Spinal cord (tissue), 10 donors: ENCODE measurements around the gene CCL19. TPM values are rescaled to one million over a fixed set of nuclear protein-coding genes. Genes with fewer than 3 reads are reported as not detected.

ENCODE experiments used
- DNase-seq, 6 donors: peaks; one replicate each; pipeline versions ENCODE4 v3.0.0 to v3.0.0-alpha.2; 2013 to 2015; ENCODE audit warnings: low spot score in 6 of 6, low read depth in 4 of 6
- H3K27ac ChIP-seq: one replicate; pipeline ENCODE4 v1.5.1; 2013; ENCODE audit warnings: low read depth, low read length, control low read depth
- H3K27me3 ChIP-seq: one replicate; pipeline ENCODE4 v1.6.1; 2013; ENCODE audit warnings: low read length; ENCODE audit not compliant: control insufficient read depth, insufficient read depth
- H3K36me3 ChIP-seq: one replicate; pipeline ENCODE4 v1.6.1; 2013; ENCODE audit warnings: low read length; ENCODE audit not compliant: control insufficient read depth, insufficient read depth
- H3K4me1 ChIP-seq: one replicate; pipeline ENCODE4 v1.6.1; 2013; ENCODE audit warnings: low read length; ENCODE audit not compliant: control insufficient read depth, insufficient read depth
- H3K4me3 ChIP-seq: one replicate; pipeline ENCODE4 v1.5.1; 2013; ENCODE audit warnings: low read depth, low read length, control low read depth
- H3K9me3 ChIP-seq: one replicate; pipeline ENCODE4 v1.6.1; 2013; ENCODE audit warnings: low read length; ENCODE audit not compliant: control insufficient read depth, insufficient read depth
- WGBS: methylation state at CpG from one replicate; pipeline ENCODE4 v1.1.5; 2013; ENCODE audit warnings: missing lambda C conversion rate; ENCODE audit not compliant: insufficient coverage; 5-methylcytosine and 5-hydroxymethylcytosine counted together
- polyA plus RNA-seq, 2 donors: library from polyadenylated mRNA; unstranded; fragments of 120-200 nt; gene quantifications; one replicate each; pipeline ENCODE4 v1.2.1, GENCODE V29; 2013; ENCODE audit not compliant: insufficient read length in 2 of 2
- total RNA-seq, 2 donors: library from RNA; depleted of rRNA in 1 of 2; stranded (reverse); fragments of 120-200 nt in 1 of 2; fragments of >200 nt in 1 of 2; gene quantifications; one replicate each; pipeline versions ENCODE4 v1.2.3 to v1.2.4, GENCODE V29; 2013 to 2014
- donor health status: healthy.

CCL19 gene
- total and polyA plus RNA-seq, 4 donors, result 0.27 TPM; not detected in 3

- Histone ChIP-seq H3K9me3 (no peaks in the 10 kb centered on the region), H3K27me3 (no peaks in the 10 kb centered on the region), H3K36me3 (no peaks in the 10 kb centered on the region), H3K4me3 (no peak overlapping the region), H3K4me1 (no peaks in the 10 kb centered on the region), H3K27ac (no peak overlapping the region)
- 95% methylated on average over 3 of the region's 3 CpGs for WGBS
- DNase-seq, result no peak
These were observed 27.0 kb upstream of the CCL19 start for GRCh38 chr9:34717996-34718614.

- WGBS, result 81% methylated on average over 3 of the region's 4 CpGs
- Histone ChIP-seq H3K9me3 (no peaks in the 10 kb centered on the region), H3K27me3 (no peaks in the 10 kb centered on the region), H3K36me3 (no peaks in the 10 kb centered on the region), H3K4me1 (no peaks in the 10 kb centered on the region), H3K27ac (no peak overlapping the region), H3K4me3 (no peak overlapping the region)
- DNase-seq, result no peak
These were observed 25.6 kb upstream of the CCL19 start for GRCh38 chr9:34716711-34717110.

- H3K36me3 ChIP-seq, result no peaks in the 10 kb centered on the region
- no peak for DNase-seq
- 78% methylated on average over 6 of the region's 7 CpGs for WGBS
- no peaks in the 10 kb centered on the region for H3K9me3 ChIP-seq
- H3K27me3 ChIP-seq, result no peaks in the 10 kb centered on the region
- no peaks in the 10 kb centered on the region for H3K4me1 ChIP-seq
- H3K27ac ChIP-seq, result no peak overlapping the region
- H3K4me3 ChIP-seq, result no peak overlapping the region
These were observed 24.7 kb upstream of the CCL19 start for GRCh38 chr9:34715639-34716215.

GRCh38 chr9:34714007-34714406 lies 22.9 kb upstream of the CCL19 start:
- H3K36me3 ChIP-seq, result no peaks in the 10 kb centered on the region
- no peak overlapping the region for H3K27ac ChIP-seq
- H3K9me3 ChIP-seq, result no peaks in the 10 kb centered on the region
- peaks cover 6% of the 10 kb centered on the region for H3K4me1 ChIP-seq
- H3K4me3 ChIP-seq, result no peak overlapping the region
- DNase-seq, result no peak
- no peaks in the 10 kb centered on the region for H3K27me3 ChIP-seq

GRCh38 chr9:34712140-34712539 lies 21.1 kb upstream of the CCL19 start:
- no peaks in the 10 kb centered on the region for H3K9me3 ChIP-seq
- no CpG with 5 or more reads among the region's 1 CpG for WGBS
- peaks cover 6% of the 10 kb centered on the region for H3K4me1 ChIP-seq
- no peak for DNase-seq
- no peaks in the 10 kb centered on the region for H3K27me3 ChIP-seq
- H3K4me3 ChIP-seq, result no peak overlapping the region
- H3K27ac ChIP-seq, result no peak overlapping the region
- H3K36me3 ChIP-seq, result no peaks in the 10 kb centered on the region

- Histone ChIP-seq H3K27ac (no peak within 1 kb of the TSS), H3K9me3 (no peaks in the 10 kb centered on the region), H3K4me1 (peaks cover 6% of the 10 kb centered on the region), H3K4me3 (no peak within 1 kb of the TSS), H3K27me3 (no peaks in the 10 kb centered on the region), H3K36me3 (no peaks in the 10 kb centered on the region)
- DNase-seq, result peak in 1 of 6 donors; percentile 10
- no CpG with 5 or more reads among the region's 2 CpGs for WGBS
These were observed 18.9 kb upstream of the CCL19 start, which contains the start of gene CCL21 for GRCh38 chr9:34710023-34710422. TSS of gene CCL21 (minus strand) at chr9:34710136. CDS start at chr9:34710066, 70 bp downstream.

- no peaks in the 10 kb centered on the region for H3K36me3 ChIP-seq
- H3K4me3 ChIP-seq, result no peak overlapping the region
- H3K9me3 ChIP-seq, result no peaks in the 10 kb centered on the region
- H3K27me3 ChIP-seq, result no peaks in the 10 kb centered on the region
- H3K4me1 ChIP-seq, result peaks cover 6% of the 10 kb centered on the region
- WGBS, result 99% methylated on average over 7 of the region's 9 CpGs
- no peak overlapping the region for H3K27ac ChIP-seq
- DNase-seq, result no peak
These were observed 18.3 kb upstream of the CCL19 start for GRCh38 chr9:34709196-34709978.

- no peak for DNase-seq
- Histone ChIP-seq H3K36me3 (no peaks in the 10 kb centered on the region), H3K4me1 (peaks cover 6% of the 10 kb centered on the region), H3K4me3 (no peak overlapping the region), H3K9me3 (no peaks in the 10 kb centered on the region), H3K27ac (no peak overlapping the region), H3K27me3 (no peaks in the 10 kb centered on the region)
- 82% methylated on average over 2 of the region's 2 CpGs for WGBS
These were observed 16.1 kb upstream of the CCL19 start for GRCh38 chr9:34707130-34707529.

GRCh38 chr9:34701769-34702736 lies 11.0 kb upstream of the CCL19 start:
- 9% methylated on average over 7 of the region's 30 CpGs for WGBS
- H3K27ac ChIP-seq, result peak overlapping the region; percentile 51
- H3K9me3 ChIP-seq, result no peaks in the 10 kb centered on the region
- peak overlapping the region; percentile 48 for H3K4me3 ChIP-seq
- H3K4me1 ChIP-seq, result peaks cover 12% of the 10 kb centered on the region
- peaks cover 8% of the 10 kb centered on the region for H3K27me3 ChIP-seq
- peak; percentile 35 to 93 (median 55) for DNase-seq
- no peaks in the 10 kb centered on the region for H3K36me3 ChIP-seq
